K562 (cell line): ENCODE results near the gene CCM2. TPM values are rescaled to one million over a fixed set of nuclear protein-coding genes. Genes with fewer than 3 reads are reported as not detected.

Experiments
- ATAC-seq: fragments of 200-7000 bp; cut with Tn5 transposase; 3 replicates; pipeline ENCODE4 v1.9.1; 2020; ENCODE audit warnings: moderate library complexity
- BruUV-seq: library from RNA; stranded (reverse); fragments of 400-500 nt; replicated peaks from 2 replicates; lab custom pipeline; 2021; lab: Mats Ljungman, UMichigan
- CTCF ChIA-PET: fragments of 300-600 bp; formaldehyde crosslinking; extraction: SDS; loops from one replicate; lab custom pipeline; 2021; ENCODE audit warnings: low intra/inter-chr PET ratio; lab: Yijun Ruan, JAX
- POLR2A ChIA-PET: fragments of 300-600, 350-650 bp; sonication (Branson Sonifier 250); formaldehyde crosslinking; extraction: SDS; loops from one replicate; lab custom pipeline; 2021; ENCODE audit warnings: antibody characterized with exemption, inconsistent platforms; lab: Yijun Ruan, JAX
- DNase-seq, 4 experiments: peaks; one replicate each; pipeline versions ENCODE4 v3.0.0 to v3.0.0-alpha.2; 2011 to 2018; ENCODE audit warnings: low spot score in 3 of 4, mixed read lengths in 3 of 4; ENCODE audit errors: extremely low read depth in 1 of 4
- FAIRE-seq: peaks from 2 replicates; lab custom pipeline; 2011; peaks lifted over from hg19 to GRCh38; lab: Jason Lieb, UNC
- H2AFZ ChIP-seq: 2 replicates; pipeline ENCODE4 v1.6.0; 2011; ENCODE audit warnings: low read depth, low read length, control low read depth, inconsistent platforms
- H3K27ac ChIP-seq: fragments of 200-600 bp; 3 replicates; pipeline ENCODE4 v1.8.0; 2011; ENCODE audit warnings: low read depth, mild to moderate bottlenecking, control low read depth, inconsistent platforms, low read length, moderate library complexity, mixed read lengths; ENCODE audit errors: extremely low read depth
- H3K27me3 ChIP-seq, 2 experiments: fragments of 300-600 bp in 1 of 2; 2 replicates in 1 of 2; 3 replicates in 1 of 2; pipeline versions ENCODE4 v1.6.0 to v1.8.0; 2011; ENCODE audit warnings: inconsistent platforms in 2 of 2, low read length in 2 of 2, mild to moderate bottlenecking in 1 of 2, mixed read lengths in 1 of 2, moderate library complexity in 1 of 2; ENCODE audit not compliant: control insufficient read depth in 2 of 2, insufficient read depth in 2 of 2
- H3K36me3 ChIP-seq: fragments of 300-600 bp; 3 replicates; pipeline ENCODE4 v1.8.0; 2011; ENCODE audit warnings: mild to moderate bottlenecking, low read length, inconsistent platforms; ENCODE audit not compliant: control insufficient read depth, insufficient read depth
- H3K4me1 ChIP-seq, 2 experiments: fragments of 200-600 bp in 1 of 2; replicated peaks in 1 of 2; 2 replicates in 1 of 2; 3 replicates in 1 of 2; pipeline versions ENCODE4 v1.5.1 to v1.8.0; 2011; ENCODE audit warnings: inconsistent platforms in 2 of 2, low read length in 2 of 2, mild to moderate bottlenecking in 1 of 2, mixed read lengths in 1 of 2, moderate library complexity in 1 of 2; ENCODE audit not compliant: control insufficient read depth in 2 of 2, insufficient read depth in 2 of 2
- H3K4me2 ChIP-seq: 2 replicates; pipeline ENCODE4 v1.6.1; 2011; ENCODE audit warnings: low read length, control low read depth, inconsistent platforms, mixed read lengths; ENCODE audit not compliant: insufficient read depth
- H3K4me3 ChIP-seq: fragments of 200-600 bp; sonication (generic), shearing (Covaris generic); 2 replicates; pipeline ENCODE4 v1.5.1; 2016; ENCODE audit warnings: control low read depth, inconsistent platforms
- H3K79me2 ChIP-seq: fragments of 200-600 bp; 3 replicates; pipeline ENCODE4 v1.8.0; 2011; ENCODE audit warnings: low read length, inconsistent platforms; ENCODE audit not compliant: control insufficient read depth, insufficient read depth
- H3K9ac ChIP-seq, 2 experiments: 2 replicates each; pipeline versions ENCODE4 v1.6.0 to v1.6.1; 2011; ENCODE audit warnings: low read depth in 2 of 2, low read length in 2 of 2, control low read depth in 1 of 2, inconsistent platforms in 1 of 2, mild to moderate bottlenecking in 1 of 2, mixed read lengths in 1 of 2; ENCODE audit not compliant: insufficient read depth in 1 of 2
- H3K9me1 ChIP-seq: one replicate; pipeline ENCODE4 v1.6.0; 2011; ENCODE audit warnings: inconsistent platforms, mild to moderate bottlenecking, low read length, moderate library complexity; ENCODE audit not compliant: control insufficient read depth, insufficient read depth
- H3K9me3 ChIP-seq: replicated peaks from 2 replicates; pipeline ENCODE4 v1.5.1; 2011; ENCODE audit warnings: low read depth, low read length, inconsistent platforms; ENCODE audit not compliant: control insufficient read depth, insufficient read depth
- H4K20me1 ChIP-seq: replicated peaks from 2 replicates; pipeline ENCODE4 v1.6.1; 2011; ENCODE audit warnings: low read length, inconsistent platforms, mixed read lengths; ENCODE audit not compliant: control insufficient read depth, insufficient read depth
- CBX3 ChIP-seq, 2 experiments: IDR thresholded peaks; 1 replicate in 1 of 2; 2 replicates in 1 of 2; pipeline ENCODE4 v1.6.1; 2012; ENCODE audit warnings: inconsistent platforms in 2 of 2, low read length in 2 of 2, borderline replicate concordance in 1 of 2, control low read depth in 1 of 2
- CREB1 ChIP-seq, 2 experiments: sonication (generic) in 1 of 2; formaldehyde crosslinking in 1 of 2; IDR thresholded peaks; 2 replicates each; pipeline versions ENCODE4 v1.6.1 to v1.8.0; 2012 to 2022; ENCODE audit warnings: inconsistent platforms in 1 of 2, mild to moderate bottlenecking in 1 of 2, missing genetic modification reagents in 1 of 2, moderate library complexity in 1 of 2
- FOXK1 ChIP-seq: sonication (generic); formaldehyde crosslinking; IDR thresholded peaks from 2 replicates; pipeline ENCODE4 v1.8.0; 2022; ENCODE audit warnings: missing genetic modification reagents, mild to moderate bottlenecking, borderline replicate concordance
- KAT2B ChIP-seq: IDR thresholded peaks from one replicate; pipeline ENCODE4 v1.6.1; 2012; ENCODE audit warnings: low read depth, mild to moderate bottlenecking, control low read depth, inconsistent platforms, low read length, moderate library complexity
- MIER1 ChIP-seq: fragments of 450-650 bp; IDR thresholded peaks from 2 replicates; pipeline ENCODE4 v1.6.1; 2016; ENCODE audit warnings: antibody characterized with exemption, mild to moderate bottlenecking, low read depth
- RBFOX2 ChIP-seq: fragments of 200-400 bp; formaldehyde crosslinking; IDR thresholded peaks from 2 replicates; pipeline ENCODE4 v1.6.1; 2017; ENCODE audit warnings: low read depth, mild to moderate bottlenecking, low read length, moderate library complexity
- SRSF3 ChIP-seq: fragments of 200-400 bp; formaldehyde crosslinking; IDR thresholded peaks from 2 replicates; pipeline ENCODE4 v1.6.1; 2016; ENCODE audit warnings: mild to moderate bottlenecking, low read length, moderate library complexity; ENCODE audit not compliant: insufficient read depth
- SUPT5H ChIP-seq: fragments of 450-650 bp; IDR thresholded peaks from 2 replicates; pipeline ENCODE4 v1.6.1; 2016
- WGBS: fragments of 100-300 bp; shearing (Covaris generic); methylation state at CpG from one replicate; pipeline ENCODE4 v1.1.6; 2016; ENCODE audit warnings: low coverage, mixed read lengths; ENCODE audit not compliant: insufficient coverage; ENCODE audit errors: missing lambda C conversion rate; 5-methylcytosine and 5-hydroxymethylcytosine counted together
- in situ Hi-C: fragments of 300-500 bp; cut with MboI; formaldehyde crosslinking; loops from 4 replicates; pipeline ENCODE4 v1.15.0; 2018; ENCODE audit warnings: inconsistent platforms, mixed read lengths
- intact Hi-C: fragments of 100-400 bp; cut with micrococcal nuclease; formaldehyde crosslinking; loops from 2 replicates; pipeline ENCODE4 v1.14.2; 2022
- polyA plus RNA-seq, 8 experiments: library from polyadenylated mRNA; depleted of rRNA in 4 of 8; stranded (reverse) in 5 of 8; unstranded in 3 of 8; fragments of >200 nt; fragmentation: Nextera tagmentation in 2 of 8; fragmentation: Illumina TruSeq in 1 of 8; extraction: Ambion mirVana in 2 of 8; extraction: Trizol in 1 of 8; gene quantifications; 2 replicates each; pipeline versions ENCODE4 v1.2.1 to v1.2.3, GENCODE V29; 2011 to 2014; ENCODE audit warnings: inconsistent platforms in 1 of 8, missing spikeins in 1 of 8
- total RNA-seq, 7 experiments: library from RNA; depleted of rRNA in 6 of 7; stranded (reverse); fragments of >200 nt in 6 of 7; fragmentation: Illumina TruSeq in 2 of 7; extraction: Trizol in 2 of 7; gene quantifications; 2 replicates each; pipeline versions ENCODE4 v1.2.1 to v1.2.3, GENCODE V29; 2011 to 2021; ENCODE audit warnings: low replicate concordance in 1 of 7
- TF ChIP-seq, protein P1 (sequence below): fragments of 250-450 bp; sonication (Bioruptor Pico); IDR thresholded peaks from 2 replicates; pipeline ENCODE4 v1.5.0; 2021; ENCODE audit warnings: mild to moderate bottlenecking, moderate library complexity
- TF ChIP-seq, protein P2 (sequence below): fragments of 250-450 bp; sonication (Bioruptor Pico); IDR thresholded peaks from 2 replicates; pipeline ENCODE4 v1.8.0; 2021; ENCODE audit warnings: moderate library complexity, mild to moderate bottlenecking, inconsistent platforms
- TF ChIP-seq, protein P3 (sequence below): fragments of 450-650 bp; IDR thresholded peaks from 2 replicates; pipeline ENCODE4 v1.6.1; 2016; ENCODE audit warnings: missing biosample characterization, missing genetic modification characterization
- TF ChIP-seq, protein P4 (sequence below), 2 experiments: fragments of 450-650 bp; IDR thresholded peaks; 2 replicates each; pipeline ENCODE4 v1.6.1; 2016

Gene CCM2
- total and polyA plus RNA-seq, 9 of the 15 experiments (the other 6 are each of a cell fraction or from before 2014, with no cell fraction given): 0.41 to 38.6 (median 25.9) TPM

DNA sequence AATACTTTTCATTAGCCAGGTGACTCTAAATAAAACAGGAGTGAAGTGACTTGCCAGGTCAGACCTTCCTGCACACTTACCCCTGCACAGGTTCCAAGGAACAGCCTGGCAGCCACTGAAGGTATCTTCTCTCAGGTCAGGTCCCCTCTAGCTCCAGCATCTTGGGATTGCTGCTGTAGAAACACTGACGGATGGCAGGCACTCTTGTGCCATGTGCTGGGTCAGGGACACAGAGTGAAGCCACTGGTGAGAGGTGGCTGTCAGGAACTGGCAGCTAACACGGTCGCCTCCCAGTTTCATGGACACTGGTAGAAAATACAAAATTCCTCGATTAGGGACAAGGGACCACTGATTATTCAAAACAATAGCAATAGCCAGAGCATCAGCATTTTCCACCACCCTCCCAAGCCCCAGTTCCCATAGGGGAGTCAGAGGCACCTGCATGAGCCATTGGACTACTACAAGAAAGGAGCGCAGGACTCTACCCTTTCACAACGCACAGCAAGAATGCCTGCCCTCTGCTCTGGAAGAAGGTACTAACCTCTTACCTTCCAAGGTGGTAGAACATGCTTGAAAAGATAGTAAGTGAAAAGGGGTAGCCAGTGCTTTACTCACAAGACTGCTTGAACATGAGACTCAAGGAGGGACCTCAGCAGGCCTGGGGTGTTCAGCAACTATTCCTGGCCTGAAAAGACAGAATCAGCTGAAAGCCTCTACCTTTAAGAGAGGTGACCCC, 16.1 kb upstream of the CCM2 start:
- Histone ChIP-seq H3K4me2 (peak overlapping the region; percentile 100), H4K20me1 (peaks cover 24% of the 10 kb centered on the region), H3K27me3 (no peaks in the 10 kb centered on the region), H3K4me1 (peaks cover 24 to 35% of the 10 kb centered on the region in 2 experiments; a peak in 4 of 5 replicates), H3K79me2 (peaks cover 53% of the 10 kb centered on the region), H3K9ac (peak overlapping the region; percentile 86 to 99; a peak in 3 of 4 replicates), H3K27ac (peak overlapping the region; percentile 40), H2AFZ (no peak overlapping the region), H3K4me3 (peak overlapping the region; percentile 98), H3K9me3 (no peaks in the 10 kb centered on the region; the same call in 1 of the 2 replicates), H3K36me3 (peaks cover 62% of the 10 kb centered on the region), H3K9me1 (no peaks in the 10 kb centered on the region)
- ChIA-PET POLR2A (interaction anchor here (0.6 to 7.4 kb wide), 19 partner anchors 11 to 401 kb away, joined by 3 to 141 read pairs (median 3); partner anchors contain the start of genes CCM2 and TBRG4), CTCF (no interaction called here)
- TF ChIP-seq, protein P1, sequence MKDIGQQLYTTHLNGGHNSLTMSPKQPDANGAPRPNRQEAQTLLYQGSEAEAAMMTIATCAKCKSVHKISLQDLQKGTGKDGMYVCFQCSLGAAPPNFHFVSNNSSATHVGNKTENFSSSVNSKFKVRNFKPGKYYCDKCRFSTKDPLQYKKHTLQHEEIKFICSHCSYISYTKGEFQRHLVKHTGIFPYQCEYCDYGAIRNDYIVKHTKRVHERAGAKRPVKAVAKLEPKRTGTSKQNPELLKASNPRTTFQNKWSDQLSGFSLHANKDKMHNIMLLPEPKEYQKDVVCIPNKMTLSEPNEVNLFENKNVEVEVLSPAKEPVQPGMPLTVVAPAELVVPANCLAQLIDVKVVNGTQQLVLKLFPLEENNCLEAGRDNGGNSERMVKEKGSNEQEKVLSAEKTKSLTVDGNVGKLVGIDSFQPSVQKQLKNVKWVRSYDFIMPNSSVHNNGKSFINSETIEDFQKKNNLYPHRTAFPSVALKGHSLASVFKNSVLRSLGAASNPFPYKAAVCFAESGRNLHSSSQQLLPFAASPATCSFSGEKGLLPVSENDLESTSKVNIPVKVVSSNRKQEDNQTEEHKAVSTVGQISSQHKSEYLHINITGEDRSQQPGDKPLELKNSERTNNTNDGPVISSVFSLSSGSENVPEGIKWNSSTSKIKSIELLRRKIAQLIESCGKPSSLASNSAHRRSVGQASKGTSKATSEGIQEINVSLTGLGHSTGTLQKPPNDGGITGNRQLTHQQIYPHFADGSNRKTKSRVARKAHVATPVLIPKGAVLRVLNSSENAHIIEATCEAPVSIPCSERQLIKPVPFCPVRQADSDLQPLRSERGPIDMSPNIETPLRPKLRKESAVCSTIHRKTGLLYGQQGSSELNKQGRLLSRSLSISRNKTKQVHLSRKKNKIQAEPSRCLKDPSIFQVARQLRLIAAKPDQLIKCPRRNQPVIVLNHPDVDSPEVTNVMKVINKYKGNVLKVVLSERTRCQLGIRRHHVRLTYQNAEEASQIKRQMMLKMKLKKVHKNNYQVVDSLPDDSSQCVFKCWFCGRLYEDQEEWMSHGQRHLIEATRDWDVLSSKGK (CRISPR knock-in tag): no peak
- peak; percentile 13; the same call in 1 of the 2 replicates for TF ChIP-seq SUPT5H
- TF ChIP-seq, protein P2, sequence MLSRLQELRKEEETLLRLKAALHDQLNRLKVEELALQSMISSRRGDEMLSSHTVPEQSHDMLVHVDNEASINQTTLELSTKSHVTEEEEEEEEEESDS (CRISPR knock-in tag): no peak
- TF ChIP-seq MIER1: no peak
- TF ChIP-seq CBX3 (IDR thresholded peaks at IDR 0.05; ENCODE audit: borderline replicate concordance in 1 of 2, low read length in 2 of 2): no peak
- TF ChIP-seq, protein P3, sequence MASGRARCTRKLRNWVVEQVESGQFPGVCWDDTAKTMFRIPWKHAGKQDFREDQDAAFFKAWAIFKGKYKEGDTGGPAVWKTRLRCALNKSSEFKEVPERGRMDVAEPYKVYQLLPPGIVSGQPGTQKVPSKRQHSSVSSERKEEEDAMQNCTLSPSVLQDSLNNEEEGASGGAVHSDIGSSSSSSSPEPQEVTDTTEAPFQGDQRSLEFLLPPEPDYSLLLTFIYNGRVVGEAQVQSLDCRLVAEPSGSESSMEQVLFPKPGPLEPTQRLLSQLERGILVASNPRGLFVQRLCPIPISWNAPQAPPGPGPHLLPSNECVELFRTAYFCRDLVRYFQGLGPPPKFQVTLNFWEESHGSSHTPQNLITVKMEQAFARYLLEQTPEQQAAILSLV (tag): no peak
- TF ChIP-seq CREB1 (IDR thresholded peaks at IDR 0.05): no peak
- TF ChIP-seq CREB1 (CRISPR knock-in tag; IDR thresholded peaks at IDR 0.05): no peak
- TF ChIP-seq, protein P4, sequence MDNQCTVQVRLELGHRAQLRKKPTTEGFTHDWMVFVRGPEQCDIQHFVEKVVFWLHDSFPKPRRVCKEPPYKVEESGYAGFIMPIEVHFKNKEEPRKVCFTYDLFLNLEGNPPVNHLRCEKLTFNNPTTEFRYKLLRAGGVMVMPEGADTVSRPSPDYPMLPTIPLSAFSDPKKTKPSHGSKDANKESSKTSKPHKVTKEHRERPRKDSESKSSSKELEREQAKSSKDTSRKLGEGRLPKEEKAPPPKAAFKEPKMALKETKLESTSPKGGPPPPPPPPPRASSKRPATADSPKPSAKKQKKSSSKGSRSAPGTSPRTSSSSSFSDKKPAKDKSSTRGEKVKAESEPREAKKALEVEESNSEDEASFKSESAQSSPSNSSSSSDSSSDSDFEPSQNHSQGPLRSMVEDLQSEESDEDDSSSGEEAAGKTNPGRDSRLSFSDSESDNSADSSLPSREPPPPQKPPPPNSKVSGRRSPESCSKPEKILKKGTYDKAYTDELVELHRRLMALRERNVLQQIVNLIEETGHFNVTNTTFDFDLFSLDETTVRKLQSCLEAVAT (IDR thresholded peaks at IDR 0.05): no peak
- 0 out of 2 replicates have a peak, but pooled peaks have one; percentile 26 for TF ChIP-seq FOXK1
- peak; percentile 64 for TF ChIP-seq RBFOX2
- no peak for TF ChIP-seq KAT2B
- no peak for TF ChIP-seq SRSF3
- in situ Hi-C loops (no loop called here), intact Hi-C loops (no loop called here)
- WGBS: 39% methylated on average over 6 of the region's 6 CpGs
- no TSS peak for BruUV-seq
- no peak for ATAC-seq
- DNase-seq: no peak
- FAIRE-seq: no peak
